SK-N-SH treated with all-trans-retinoic acid at 6 μM for 48 hours (cell line): ENCODE data around the gene CHURC1.
"Not testable (repeated sequence)": the region's sequence is repeated elsewhere in the genome, so short reads cannot be mapped to it uniquely, and the experiment has no call there.

ENCODE experiments used
- ATAC-seq: fragments of 200-7000 bp; cut with Tn5 transposase; 3 replicates; pipeline ENCODE4 v1.9.1; 2020; ENCODE audit warnings: mild to moderate bottlenecking, moderate library complexity
- ARNTL ChIP-seq: fragments of 450-650 bp; formaldehyde crosslinking; IDR thresholded peaks from 2 replicates; pipeline ENCODE4 v1.5.0; 2020; ENCODE audit warnings: low read depth, mild to moderate bottlenecking, moderate library complexity, borderline replicate concordance
- BACH2 ChIP-seq: fragments of 250-450 bp; sonication (Bioruptor Pico); IDR thresholded peaks from 2 replicates; pipeline ENCODE4 v1.9.0; 2021; ENCODE audit warnings: mild to moderate bottlenecking, borderline replicate concordance
- CSDC2 ChIP-seq: fragments of 250-450 bp; sonication (Bioruptor Pico); IDR thresholded peaks from 2 replicates; pipeline ENCODE4 v1.5.0; 2020; ENCODE audit warnings: mild to moderate bottlenecking, moderate library complexity
- ESRRG ChIP-seq: fragments of 250-450 bp; sonication (Bioruptor Pico); IDR thresholded peaks from 2 replicates; pipeline ENCODE4 v1.6.1; 2021; ENCODE audit warnings: mild to moderate bottlenecking
- GLIS3 ChIP-seq: fragments of 250-450 bp; sonication (Bioruptor Pico); IDR thresholded peaks from 2 replicates; pipeline ENCODE4 v1.5.0; 2020; ENCODE audit warnings: mild to moderate bottlenecking, moderate library complexity
- ISL1 ChIP-seq: fragments of 250-450 bp; sonication (Bioruptor Pico); IDR thresholded peaks from 2 replicates; pipeline ENCODE4 v2.1.2; 2022; ENCODE audit warnings: mild to moderate bottlenecking, moderate library complexity
- OSR1 ChIP-seq: fragments of 250-450 bp; sonication (Bioruptor Pico); IDR thresholded peaks from 2 replicates; pipeline ENCODE4 v1.8.0; 2022; ENCODE audit warnings: moderate library complexity, mild to moderate bottlenecking, inconsistent platforms
- PPARA ChIP-seq: fragments of 250-450 bp; sonication (Bioruptor Pico); IDR thresholded peaks from 2 replicates; pipeline ENCODE4 v1.5.0; 2020; ENCODE audit warnings: mild to moderate bottlenecking, borderline replicate concordance
- RARB ChIP-seq: fragments of 250-450 bp; sonication (Bioruptor Pico); IDR thresholded peaks from 2 replicates; pipeline ENCODE4 v1.8.0; 2021; ENCODE audit warnings: mild to moderate bottlenecking, moderate library complexity
- SNAI2 ChIP-seq: fragments of 250-450 bp; sonication (Bioruptor Pico); IDR thresholded peaks from 2 replicates; pipeline ENCODE4 v1.5.0; 2020; ENCODE audit warnings: mild to moderate bottlenecking, moderate library complexity
- TCF4 ChIP-seq: fragments of 250-450 bp; sonication (Bioruptor Pico); IDR thresholded peaks from 2 replicates; pipeline ENCODE4 v1.8.0; 2021; ENCODE audit warnings: mild to moderate bottlenecking, moderate library complexity, borderline replicate concordance
- TOX ChIP-seq: fragments of 250-450 bp; sonication (Bioruptor Pico); IDR thresholded peaks from 2 replicates; pipeline ENCODE4 v1.8.0; 2021; ENCODE audit warnings: mild to moderate bottlenecking, moderate library complexity, borderline replicate concordance
- ZC3H10 ChIP-seq: fragments of 250-450 bp; sonication (Bioruptor Pico); IDR thresholded peaks from 2 replicates; pipeline ENCODE4 v1.5.1; 2021; ENCODE audit warnings: mild to moderate bottlenecking, moderate library complexity
- ZFP3 ChIP-seq: fragments of 250-450 bp; sonication (Bioruptor Pico); IDR thresholded peaks from 2 replicates; pipeline ENCODE4 v1.5.0; 2020; ENCODE audit warnings: mild to moderate bottlenecking, moderate library complexity
- ZFP30 ChIP-seq: fragments of 450-650 bp; formaldehyde crosslinking; IDR thresholded peaks from 2 replicates; pipeline ENCODE4 v1.5.0; 2022; ENCODE audit warnings: mild to moderate bottlenecking, moderate library complexity
- ZNF565 ChIP-seq: fragments of 450-650 bp; formaldehyde crosslinking; conservative IDR thresholded peaks from 2 replicates; pipeline ENCODE4 v1.5.0; 2020; ENCODE audit warnings: low read depth, mild to moderate bottlenecking, moderate library complexity
- ZNF70 ChIP-seq: fragments of 450-650 bp; formaldehyde crosslinking; IDR thresholded peaks from 2 replicates; pipeline ENCODE4 v1.5.0; 2020; ENCODE audit warnings: mild to moderate bottlenecking, moderate library complexity
- ZNF8 ChIP-seq: fragments of 450-650 bp; formaldehyde crosslinking; IDR thresholded peaks from 2 replicates; pipeline ENCODE4 v1.5.0; 2020; ENCODE audit warnings: mild to moderate bottlenecking, moderate library complexity
- TF ChIP-seq, protein P1 (sequence below): fragments of 250-450 bp; sonication (Bioruptor Pico); IDR thresholded peaks from 2 replicates; pipeline ENCODE4 v1.5.0; 2020; ENCODE audit warnings: mild to moderate bottlenecking, moderate library complexity
- TF ChIP-seq, protein P2 (sequence below): fragments of 250-450 bp; sonication (Bioruptor Pico); IDR thresholded peaks from 2 replicates; pipeline ENCODE4 v1.8.0; 2020; ENCODE audit warnings: mild to moderate bottlenecking, moderate library complexity, borderline replicate concordance
- TF ChIP-seq, protein P3 (sequence below): fragments of 250-450 bp; sonication (Bioruptor Pico); IDR thresholded peaks from 2 replicates; pipeline ENCODE4 v1.5.1; 2020; ENCODE audit warnings: low read depth, mild to moderate bottlenecking, moderate library complexity
- TF ChIP-seq, protein P4 (sequence below): fragments of 250-450 bp; sonication (Bioruptor Pico); IDR thresholded peaks from 2 replicates; pipeline ENCODE4 v1.8.0; 2021; ENCODE audit warnings: low read depth, mild to moderate bottlenecking, moderate library complexity, borderline replicate concordance
- TF ChIP-seq, protein P5 (sequence below): fragments of 250-450 bp; sonication (Bioruptor Pico); IDR thresholded peaks from 2 replicates; pipeline ENCODE4 v1.5.1; 2021; ENCODE audit warnings: mild to moderate bottlenecking, moderate library complexity

CHURC1 gene

DNA sequence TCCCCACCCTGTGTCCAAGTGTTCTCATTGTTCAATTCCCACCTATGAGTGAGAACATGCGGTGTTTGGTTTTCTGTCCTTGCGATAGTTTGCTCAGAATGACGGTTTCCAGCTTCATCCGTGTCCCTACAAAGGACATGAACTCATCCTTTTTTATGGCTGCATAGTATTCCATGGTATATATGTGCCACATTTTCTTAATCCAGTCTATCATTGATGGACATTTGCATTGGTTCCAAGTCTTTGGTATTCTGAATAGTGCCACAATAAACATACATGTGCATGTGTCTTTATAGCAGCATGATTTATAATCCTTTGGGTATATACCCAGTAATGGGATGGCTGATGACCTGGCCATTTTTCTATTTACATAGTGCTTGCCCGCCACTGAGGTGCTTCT, 778 bp upstream of the CHURC1 start:
- TF ChIP-seq ZNF8 = peak; percentile 27; the same call in 1 of the 2 replicates
- not testable (repeated sequence) for ATAC-seq

DNA sequence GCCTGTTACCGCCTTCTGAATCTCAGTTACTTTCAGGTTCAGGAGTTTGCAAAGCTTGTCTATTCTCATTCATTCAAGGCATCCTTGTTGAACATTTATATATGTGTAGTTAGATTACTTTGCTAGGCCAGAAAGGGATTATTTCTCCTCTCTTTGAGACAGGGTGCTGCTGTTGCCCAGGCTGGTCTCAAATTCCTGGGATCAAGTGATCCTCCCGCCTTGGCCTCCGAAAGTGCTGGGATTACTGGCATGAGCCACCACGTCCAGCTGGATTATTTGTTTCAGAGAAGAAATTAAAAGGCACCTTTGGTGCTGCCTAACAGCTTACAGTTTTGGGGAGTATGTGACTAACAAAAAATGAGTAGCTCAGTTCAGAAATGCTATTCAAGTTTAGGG, 772 bp downstream of the CHURC1 start:
- no peak for ATAC-seq
- TF ChIP-seq ARNTL (CRISPR knock-in tag) (no peak), OSR1 (CRISPR knock-in tag) (no peak), ZFP3 (no peak), TOX (no peak), GLIS3 (CRISPR knock-in tag) (no peak), ZNF565 (CRISPR knock-in tag) (no peak), SNAI2 (CRISPR knock-in tag) (no peak), ZFP30 (no peak), ZNF70 (CRISPR knock-in tag) (no peak), ISL1 (CRISPR knock-in tag) (no peak), PPARA (no peak), RARB (CRISPR knock-in tag) (no peak)
- TF ChIP-seq, protein P1, sequence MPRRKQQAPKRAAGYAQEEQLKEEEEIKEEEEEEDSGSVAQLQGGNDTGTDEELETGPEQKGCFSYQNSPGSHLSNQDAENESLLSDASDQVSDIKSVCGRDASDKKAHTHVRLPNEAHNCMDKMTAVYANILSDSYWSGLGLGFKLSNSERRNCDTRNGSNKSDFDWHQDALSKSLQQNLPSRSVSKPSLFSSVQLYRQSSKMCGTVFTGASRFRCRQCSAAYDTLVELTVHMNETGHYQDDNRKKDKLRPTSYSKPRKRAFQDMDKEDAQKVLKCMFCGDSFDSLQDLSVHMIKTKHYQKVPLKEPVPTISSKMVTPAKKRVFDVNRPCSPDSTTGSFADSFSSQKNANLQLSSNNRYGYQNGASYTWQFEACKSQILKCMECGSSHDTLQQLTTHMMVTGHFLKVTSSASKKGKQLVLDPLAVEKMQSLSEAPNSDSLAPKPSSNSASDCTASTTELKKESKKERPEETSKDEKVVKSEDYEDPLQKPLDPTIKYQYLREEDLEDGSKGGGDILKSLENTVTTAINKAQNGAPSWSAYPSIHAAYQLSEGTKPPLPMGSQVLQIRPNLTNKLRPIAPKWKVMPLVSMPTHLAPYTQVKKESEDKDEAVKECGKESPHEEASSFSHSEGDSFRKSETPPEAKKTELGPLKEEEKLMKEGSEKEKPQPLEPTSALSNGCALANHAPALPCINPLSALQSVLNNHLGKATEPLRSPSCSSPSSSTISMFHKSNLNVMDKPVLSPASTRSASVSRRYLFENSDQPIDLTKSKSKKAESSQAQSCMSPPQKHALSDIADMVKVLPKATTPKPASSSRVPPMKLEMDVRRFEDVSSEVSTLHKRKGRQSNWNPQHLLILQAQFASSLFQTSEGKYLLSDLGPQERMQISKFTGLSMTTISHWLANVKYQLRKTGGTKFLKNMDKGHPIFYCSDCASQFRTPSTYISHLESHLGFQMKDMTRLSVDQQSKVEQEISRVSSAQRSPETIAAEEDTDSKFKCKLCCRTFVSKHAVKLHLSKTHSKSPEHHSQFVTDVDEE (CRISPR knock-in tag) = no peak

DNA sequence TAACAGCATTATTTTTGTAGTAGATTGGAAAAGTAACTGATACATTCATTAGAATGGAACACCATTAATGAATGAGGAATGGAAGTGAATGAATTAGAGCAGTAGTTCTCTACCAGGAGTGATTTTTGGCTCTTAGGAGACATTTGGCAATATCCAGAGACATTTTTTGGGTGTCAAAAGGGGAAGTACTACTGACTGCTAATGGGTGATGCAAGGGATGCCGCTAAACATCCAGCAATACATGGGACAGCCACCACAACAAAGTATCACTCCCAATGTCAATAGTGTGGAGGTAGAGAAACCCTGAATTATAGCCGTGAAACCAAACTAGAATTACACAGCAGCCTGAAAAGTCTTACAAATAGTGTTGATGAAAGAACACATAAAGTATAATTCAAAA, 1.5 kb downstream of the CHURC1 start:
- ATAC-seq = no peak
- TF ChIP-seq ZNF70 (CRISPR knock-in tag) = no peak
- TF ChIP-seq ARNTL (CRISPR knock-in tag) = no peak
- TF ChIP-seq OSR1 (CRISPR knock-in tag) = no peak
- TF ChIP-seq, protein P2, sequence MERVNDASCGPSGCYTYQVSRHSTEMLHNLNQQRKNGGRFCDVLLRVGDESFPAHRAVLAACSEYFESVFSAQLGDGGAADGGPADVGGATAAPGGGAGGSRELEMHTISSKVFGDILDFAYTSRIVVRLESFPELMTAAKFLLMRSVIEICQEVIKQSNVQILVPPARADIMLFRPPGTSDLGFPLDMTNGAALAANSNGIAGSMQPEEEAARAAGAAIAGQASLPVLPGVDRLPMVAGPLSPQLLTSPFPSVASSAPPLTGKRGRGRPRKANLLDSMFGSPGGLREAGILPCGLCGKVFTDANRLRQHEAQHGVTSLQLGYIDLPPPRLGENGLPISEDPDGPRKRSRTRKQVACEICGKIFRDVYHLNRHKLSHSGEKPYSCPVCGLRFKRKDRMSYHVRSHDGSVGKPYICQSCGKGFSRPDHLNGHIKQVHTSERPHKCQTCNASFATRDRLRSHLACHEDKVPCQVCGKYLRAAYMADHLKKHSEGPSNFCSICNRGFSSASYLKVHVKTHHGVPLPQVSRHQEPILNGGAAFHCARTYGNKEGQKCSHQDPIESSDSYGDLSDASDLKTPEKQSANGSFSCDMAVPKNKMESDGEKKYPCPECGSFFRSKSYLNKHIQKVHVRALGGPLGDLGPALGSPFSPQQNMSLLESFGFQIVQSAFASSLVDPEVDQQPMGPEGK (CRISPR knock-in tag) = no peak
- no peak for TF ChIP-seq SNAI2 (CRISPR knock-in tag)
- TF ChIP-seq TCF4 = no peak

DNA sequence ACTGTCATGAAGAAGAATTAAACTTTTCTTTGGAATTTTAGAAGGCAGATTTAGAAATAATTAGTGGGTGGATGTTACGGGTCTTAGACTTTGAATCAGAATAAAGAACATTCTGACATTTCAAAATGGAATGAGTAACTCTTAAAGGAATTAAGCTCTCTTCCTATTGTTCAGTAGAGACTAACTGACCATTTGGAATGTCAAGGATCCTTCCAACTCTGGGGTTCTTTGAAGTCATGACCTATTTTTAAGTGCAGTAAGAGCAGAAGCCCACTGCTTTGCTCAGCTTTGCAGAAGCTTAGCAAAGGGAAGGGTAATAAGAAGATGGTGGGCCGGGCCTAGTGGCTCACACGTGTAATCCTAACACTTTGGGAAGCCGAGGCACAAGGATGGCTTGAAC, 4.0 kb downstream of the CHURC1 start:
- ATAC-seq = no peak
- TF ChIP-seq OSR1 (CRISPR knock-in tag) = no peak
- TF ChIP-seq RARB (CRISPR knock-in tag) = no peak
- TF ChIP-seq ZNF8 = no peak
- TF ChIP-seq, protein P3, sequence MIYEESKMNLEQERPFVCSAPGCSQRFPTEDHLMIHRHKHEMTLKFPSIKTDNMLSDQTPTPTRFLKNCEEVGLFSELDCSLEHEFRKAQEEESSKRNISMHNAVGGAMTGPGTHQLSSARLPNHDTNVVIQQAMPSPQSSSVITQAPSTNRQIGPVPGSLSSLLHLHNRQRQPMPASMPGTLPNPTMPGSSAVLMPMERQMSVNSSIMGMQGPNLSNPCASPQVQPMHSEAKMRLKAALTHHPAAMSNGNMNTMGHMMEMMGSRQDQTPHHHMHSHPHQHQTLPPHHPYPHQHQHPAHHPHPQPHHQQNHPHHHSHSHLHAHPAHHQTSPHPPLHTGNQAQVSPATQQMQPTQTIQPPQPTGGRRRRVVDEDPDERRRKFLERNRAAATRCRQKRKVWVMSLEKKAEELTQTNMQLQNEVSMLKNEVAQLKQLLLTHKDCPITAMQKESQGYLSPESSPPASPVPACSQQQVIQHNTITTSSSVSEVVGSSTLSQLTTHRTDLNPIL (CRISPR knock-in tag) = no peak
- TF ChIP-seq ZC3H10 = no peak
- no peak for TF ChIP-seq ZNF70 (CRISPR knock-in tag)
- no peak for TF ChIP-seq ESRRG (CRISPR knock-in tag)
- TF ChIP-seq TCF4 = no peak
- TF ChIP-seq ZFP3 = no peak
- TF ChIP-seq CSDC2 (CRISPR knock-in tag) = no peak
- no peak for TF ChIP-seq BACH2
- TF ChIP-seq, protein P4, sequence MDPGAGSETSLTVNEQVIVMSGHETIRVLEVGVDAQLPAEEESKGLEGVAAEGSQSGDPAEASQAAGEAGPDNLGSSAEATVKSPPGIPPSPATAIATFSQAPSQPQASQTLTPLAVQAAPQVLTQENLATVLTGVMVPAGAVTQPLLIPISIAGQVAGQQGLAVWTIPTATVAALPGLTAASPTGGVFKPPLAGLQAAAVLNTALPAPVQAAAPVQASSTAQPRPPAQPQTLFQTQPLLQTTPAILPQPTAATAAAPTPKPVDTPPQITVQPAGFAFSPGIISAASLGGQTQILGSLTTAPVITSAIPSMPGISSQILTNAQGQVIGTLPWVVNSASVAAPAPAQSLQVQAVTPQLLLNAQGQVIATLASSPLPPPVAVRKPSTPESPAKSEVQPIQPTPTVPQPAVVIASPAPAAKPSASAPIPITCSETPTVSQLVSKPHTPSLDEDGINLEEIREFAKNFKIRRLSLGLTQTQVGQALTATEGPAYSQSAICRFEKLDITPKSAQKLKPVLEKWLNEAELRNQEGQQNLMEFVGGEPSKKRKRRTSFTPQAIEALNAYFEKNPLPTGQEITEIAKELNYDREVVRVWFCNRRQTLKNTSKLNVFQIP (CRISPR knock-in tag) = no peak
- TF ChIP-seq ARNTL (CRISPR knock-in tag) = no peak
- no peak for TF ChIP-seq ZFP30
- TF ChIP-seq PPARA = no peak
- TF ChIP-seq, protein P1 (CRISPR knock-in tag) = no peak
- TF ChIP-seq ZNF565 (CRISPR knock-in tag) = no peak
- TF ChIP-seq, protein P5, sequence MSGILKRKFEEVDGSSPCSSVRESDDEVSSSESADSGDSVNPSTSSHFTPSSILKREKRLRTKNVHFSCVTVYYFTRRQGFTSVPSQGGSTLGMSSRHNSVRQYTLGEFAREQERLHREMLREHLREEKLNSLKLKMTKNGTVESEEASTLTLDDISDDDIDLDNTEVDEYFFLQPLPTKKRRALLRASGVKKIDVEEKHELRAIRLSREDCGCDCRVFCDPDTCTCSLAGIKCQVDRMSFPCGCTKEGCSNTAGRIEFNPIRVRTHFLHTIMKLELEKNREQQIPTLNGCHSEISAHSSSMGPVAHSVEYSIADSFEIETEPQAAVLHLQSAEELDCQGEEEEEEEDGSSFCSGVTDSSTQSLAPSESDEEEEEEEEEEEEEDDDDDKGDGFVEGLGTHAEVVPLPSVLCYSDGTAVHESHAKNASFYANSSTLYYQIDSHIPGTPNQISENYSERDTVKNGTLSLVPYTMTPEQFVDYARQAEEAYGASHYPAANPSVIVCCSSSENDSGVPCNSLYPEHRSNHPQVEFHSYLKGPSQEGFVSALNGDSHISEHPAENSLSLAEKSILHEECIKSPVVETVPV (CRISPR knock-in tag) = no peak
